Measurements from ENCODE around the gene ANKRD13C.

The ANKRD13C gene

GRCh38 chr1:70392626-70393025 is 38.1 kb upstream of the ANKRD13C start:
- in situ Hi-C loops (cut with HindIII; ENCODE audit: low sequenced_read_pairs) = no loop called here
- DNase-seq (ENCODE audit: low read depth) = no peak
- TF ChIP-seq CTCF (IDR thresholded peaks at IDR 0.05; ENCODE audit: low read depth, low read length, missing control alignments) = no peak
- H3K4me3 ChIP-seq (ENCODE audit: low read depth, low read length) = no peak overlapping the region

- in situ Hi-C loops (cut with HindIII; ENCODE audit: low sequenced_read_pairs) = no loop called here
These were observed 33.0 kb upstream of the ANKRD13C start for GRCh38 chr1:70387507-70387906.

GRCh38 chr1:70386121-70386520 is 31.6 kb upstream of the ANKRD13C start:
- TF ChIP-seq CTCF (IDR thresholded peaks at IDR 0.05; ENCODE audit: low read depth, low read length, missing control alignments) = no peak
- no peak overlapping the region for H3K4me3 ChIP-seq (ENCODE audit: low read depth, low read length)
- DNase-seq (ENCODE audit: low read depth) = no peak
- in situ Hi-C loops (cut with HindIII; ENCODE audit: low sequenced_read_pairs) = no loop called here

More at GRCh38 chr1:70387507-70387906, 33.0 kb upstream of the ANKRD13C start:
- H3K4me3 ChIP-seq (ENCODE audit: low read depth, low read length) = no peak overlapping the region
- no peak for DNase-seq (ENCODE audit: low read depth)
- no peak for TF ChIP-seq CTCF (IDR thresholded peaks at IDR 0.05; ENCODE audit: low read depth, low read length, missing control alignments)

- no peak for TF ChIP-seq CTCF (IDR thresholded peaks at IDR 0.05; ENCODE audit: low read depth, low read length, missing control alignments)
- in situ Hi-C loops (cut with HindIII; ENCODE audit: low sequenced_read_pairs) = no loop called here
- DNase-seq (ENCODE audit: low read depth) = no peak
- H3K4me3 ChIP-seq (ENCODE audit: low read depth, low read length) = no peak overlapping the region
These were observed 31.0 kb upstream of the ANKRD13C start for GRCh38 chr1:70385477-70385876.

GRCh38 chr1:70384542-70384941 is 30.0 kb upstream of the ANKRD13C start:
- H3K4me3 ChIP-seq (ENCODE audit: low read depth, low read length) = no peak overlapping the region
- TF ChIP-seq CTCF (IDR thresholded peaks at IDR 0.05; ENCODE audit: low read depth, low read length, missing control alignments) = no peak
- no peak for DNase-seq (ENCODE audit: low read depth)
- in situ Hi-C loops (cut with HindIII; ENCODE audit: low sequenced_read_pairs) = no loop called here

- no peak for DNase-seq (ENCODE audit: low read depth)
- in situ Hi-C loops (cut with HindIII; ENCODE audit: low sequenced_read_pairs) = no loop called here
- TF ChIP-seq CTCF (IDR thresholded peaks at IDR 0.05; ENCODE audit: low read depth, low read length, missing control alignments) = no peak
- no peak overlapping the region for H3K4me3 ChIP-seq (ENCODE audit: low read depth, low read length)
These were observed 29.0 kb upstream of the ANKRD13C start for GRCh38 chr1:70383483-70383882.

- H3K4me3 ChIP-seq (ENCODE audit: low read depth, low read length) = no peak overlapping the region
- no peak for TF ChIP-seq CTCF (IDR thresholded peaks at IDR 0.05; ENCODE audit: low read depth, low read length, missing control alignments)
- DNase-seq (ENCODE audit: low read depth) = no peak
- in situ Hi-C loops (cut with HindIII; ENCODE audit: low sequenced_read_pairs) = no loop called here
These were observed 28.2 kb upstream of the ANKRD13C start for GRCh38 chr1:70382682-70383081.

Measured in astrocyte of the cerebellum (primary cell).